GM12878 (cell line): ENCODE results near the gene ZNF764. TPM values are rescaled to one million over a fixed set of nuclear protein-coding genes. Genes with fewer than 3 reads are reported as not detected.

Experiments used
- ATAC-seq: fragments of 200-7000 bp; cut with Tn5 transposase; 3 replicates; pipeline ENCODE4 v1.9.1; 2020; ENCODE audit warnings: mild to moderate bottlenecking, moderate library complexity
- BruUV-seq: library from RNA; stranded (reverse); fragments of 400-500 nt; replicated peaks from 2 replicates; lab custom pipeline; 2021; lab: Mats Ljungman, UMichigan
- CTCF ChIA-PET: fragments of 300-600 bp; sonication (Branson Sonifier 250); formaldehyde crosslinking; extraction: SDS; loops from one replicate; lab custom pipeline; 2021; ENCODE audit warnings: inconsistent platforms; lab: Yijun Ruan, JAX
- POLR2A ChIA-PET: fragments of 350-600 bp; formaldehyde crosslinking; extraction: SDS; loops from one replicate; lab custom pipeline; 2021; ENCODE audit warnings: inconsistent platforms; lab: Charles Lee
- RAD21 ChIA-PET: fragments of 300-600 bp; sonication (Branson Sonifier 250); formaldehyde crosslinking; loops from one replicate; lab custom pipeline; 2023; ENCODE audit warnings: antibody characterized with exemption; ENCODE audit not compliant: unreplicated experiment; lab: Charles Lee
- SMC1A ChIA-PET: fragments of 300-600 bp; sonication (Branson Sonifier 250); formaldehyde crosslinking; loops from one replicate; lab custom pipeline; 2023; ENCODE audit not compliant: unreplicated experiment, uncharacterized antibody; lab: Charles Lee
- DNase-seq: peaks from one replicate; pipeline ENCODE4 v3.0.0-alpha.2; 2011; ENCODE audit warnings: low read depth, low spot score
- FAIRE-seq: peaks from 3 replicates; lab custom pipeline; 2011; peaks lifted over from hg19 to GRCh38; lab: Jason Lieb, UNC
- H2AFZ ChIP-seq: 2 replicates; pipeline ENCODE4 v1.6.0; 2011; ENCODE audit warnings: low read depth, low read length, control low read depth; ENCODE audit not compliant: control insufficient read depth
- H3K27ac ChIP-seq: 2 replicates; pipeline ENCODE4 v1.5.1; 2011; ENCODE audit warnings: control low read depth; ENCODE audit not compliant: control insufficient read depth, insufficient read depth
- H3K27me3 ChIP-seq, 2 experiments: replicated peaks in 1 of 2; 2 replicates each; pipeline versions ENCODE4 v1.6.0 to v1.6.1; 2011; ENCODE audit warnings: low read length in 1 of 2; ENCODE audit not compliant: control insufficient read depth in 2 of 2, insufficient read depth in 2 of 2
- H3K36me3 ChIP-seq, 2 experiments: 2 replicates each; pipeline ENCODE4 v1.5.1; 2011; ENCODE audit warnings: low read length in 1 of 2; ENCODE audit not compliant: control insufficient read depth in 2 of 2, insufficient read depth in 2 of 2
- H3K4me1 ChIP-seq: 2 replicates; pipeline ENCODE4 v1.6.1; 2011; ENCODE audit warnings: mild to moderate bottlenecking, low read length, moderate library complexity, mixed read lengths; ENCODE audit not compliant: control insufficient read depth, insufficient read depth
- H3K4me2 ChIP-seq: 2 replicates; pipeline ENCODE4 v1.6.0; 2011; ENCODE audit warnings: control low read depth; ENCODE audit not compliant: control insufficient read depth, insufficient read depth
- H3K4me3 ChIP-seq: fragments of 200-600 bp; sonication (generic); 2 replicates; pipeline ENCODE4 v1.5.1; 2016
- H3K79me2 ChIP-seq: 2 replicates; pipeline ENCODE4 v1.6.0; 2011; ENCODE audit warnings: low read length; ENCODE audit not compliant: control insufficient read depth, insufficient read depth
- H3K9ac ChIP-seq: 2 replicates; pipeline ENCODE4 v1.8.0; 2011; ENCODE audit warnings: low read length, control low read depth, mixed read lengths; ENCODE audit not compliant: control insufficient read depth, insufficient read depth
- H3K9me3 ChIP-seq: replicated peaks from 3 replicates; pipeline ENCODE4 v1.5.1; 2011; ENCODE audit warnings: mild to moderate bottlenecking, low read length; ENCODE audit not compliant: control insufficient read depth, insufficient read depth
- H4K20me1 ChIP-seq: 2 replicates; pipeline ENCODE4 v1.6.0; 2011; ENCODE audit not compliant: control insufficient read depth, insufficient read depth
- BHLHE40 ChIP-seq, 2 experiments: fragments of 450-650 bp in 1 of 2; IDR thresholded peaks; 2 replicates each; pipeline ENCODE4 v1.6.1; 2011 to 2017; ENCODE audit warnings: low read depth in 2 of 2, borderline replicate concordance in 1 of 2, improper control_type of control experiment in 1 of 2, low read length in 1 of 2, mild to moderate bottlenecking in 1 of 2
- BMI1 ChIP-seq: fragments of 450-650 bp; IDR thresholded peaks from 2 replicates; pipeline ENCODE4 v1.6.1; 2016; ENCODE audit warnings: mild to moderate bottlenecking, moderate library complexity, borderline replicate concordance
- FOXM1 ChIP-seq: IDR thresholded peaks from 2 replicates; pipeline ENCODE4 v1.6.1; 2012; ENCODE audit warnings: low read depth, mild to moderate bottlenecking, inconsistent platforms, low read length, moderate library complexity
- GATAD2B ChIP-seq: fragments of 450-650 bp; conservative IDR thresholded peaks from 2 replicates; pipeline ENCODE4 v1.6.1; 2017; ENCODE audit warnings: low read depth, mild to moderate bottlenecking, moderate library complexity
- PML ChIP-seq: IDR thresholded peaks from 2 replicates; pipeline ENCODE4 v1.6.1; 2012; ENCODE audit warnings: low read length, inconsistent platforms
- RB1 ChIP-seq: fragments of 450-650 bp; formaldehyde crosslinking; IDR thresholded peaks from 2 replicates; pipeline ENCODE4 v1.6.1; 2017; ENCODE audit warnings: mild to moderate bottlenecking, borderline replicate concordance
- TARDBP ChIP-seq: IDR thresholded peaks from 2 replicates; pipeline ENCODE4 v1.6.1; 2016; ENCODE audit warnings: borderline replicate concordance
- ZNF384 ChIP-seq: IDR thresholded peaks from 2 replicates; pipeline ENCODE4 v1.6.1; 2012; ENCODE audit warnings: low read depth, mild to moderate bottlenecking, low read length, improper control_type of control experiment, borderline replicate concordance
- ZNF687 ChIP-seq: fragments of 450-650 bp; IDR thresholded peaks from 2 replicates; pipeline ENCODE4 v1.6.1; 2017; ENCODE audit warnings: mild to moderate bottlenecking, moderate library complexity
- WGBS: methylation state at CpG from one replicate; pipeline ENCODE4 v1.1.6; 2016; ENCODE audit warnings: low lambda C conversion rate; ENCODE audit not compliant: insufficient replicate concordance, insufficient coverage; ENCODE audit errors: missing lambda C conversion rate; 5-methylcytosine and 5-hydroxymethylcytosine counted together
- in situ Hi-C: fragments of 300-500 bp; cut with MboI; formaldehyde crosslinking; loops from 9 replicates; pipeline ENCODE4 v1.14.3; 2018; ENCODE audit warnings: mixed read lengths
- intact Hi-C: fragments of 100-400 bp; cut with micrococcal nuclease; formaldehyde crosslinking; loops from one replicate; pipeline ENCODE4 v1.14.2; 2022; ENCODE audit not compliant: unreplicated experiment
- polyA plus RNA-seq, 11 experiments: library from polyadenylated mRNA; depleted of rRNA in 4 of 11; unstranded in 6 of 11; stranded (reverse) in 5 of 11; fragments of >200 nt; fragmentation: Nextera tagmentation in 4 of 11; fragmentation: Illumina TruSeq in 1 of 11; extraction: Ambion mirVana in 4 of 11; extraction: Trizol in 1 of 11; gene quantifications; 1 replicate in 1 of 11; 2 replicates in 10 of 11; pipeline versions ENCODE4 v1.2.1 to v1.2.3, GENCODE V29; 2011 to 2016; ENCODE audit warnings: inconsistent platforms in 2 of 11, missing spikeins in 2 of 11, low read depth in 1 of 11
- total RNA-seq, 4 experiments: library from RNA; depleted of rRNA in 3 of 4; stranded (reverse); fragments of >200 nt in 3 of 4; fragmentation: Illumina TruSeq in 1 of 4; extraction: Trizol in 1 of 4; gene quantifications; 2 replicates each; pipeline versions ENCODE4 v1.2.1 to v1.2.3, GENCODE V29; 2013 to 2021
- TF ChIP-seq, protein P1 (sequence below): fragments of 450-650 bp; IDR thresholded peaks from 2 replicates; pipeline ENCODE4 v1.6.1; 2018; ENCODE audit warnings: mild to moderate bottlenecking, low read depth, moderate library complexity; ENCODE audit not compliant: partially characterized antibody

Gene ZNF764
- total and polyA plus RNA-seq, 10 of the 15 experiments (the other 5 are each of a cell fraction or from before 2014, with no cell fraction given) = 0.61 to 11.9 (median 3.8) TPM

GRCh38 chr16:30603945-30604315 lies 45.8 kb upstream of the ZNF764 start:
- Histone ChIP-seq H3K4me2 (no peak overlapping the region), H3K27me3 (no peaks in the 10 kb centered on the region), H3K4me1 (peaks cover 4% of the 10 kb centered on the region), H3K27ac (no peak overlapping the region), H3K36me3 (peaks cover 11 to 14% of the 10 kb centered on the region in 2 experiments; a peak in 3 of 4 replicates), H4K20me1 (no peaks in the 10 kb centered on the region), H3K9me3 (no peaks in the 10 kb centered on the region), H2AFZ (no peak overlapping the region), H3K79me2 (peaks cover 3% of the 10 kb centered on the region), H3K9ac (no peak overlapping the region)
- FAIRE-seq = no peak
- in situ Hi-C loops = no loop called here
- intact Hi-C loops = no loop called here
- POLR2A ChIA-PET = interaction anchor here (0.6 kb wide), 1 partner anchor 306 kb away, joined by 3 read pairs; no protein-coding TSS in a partner anchor
- BruUV-seq = no TSS peak
- DNase-seq = no peak
- TF ChIP-seq, protein P1, sequence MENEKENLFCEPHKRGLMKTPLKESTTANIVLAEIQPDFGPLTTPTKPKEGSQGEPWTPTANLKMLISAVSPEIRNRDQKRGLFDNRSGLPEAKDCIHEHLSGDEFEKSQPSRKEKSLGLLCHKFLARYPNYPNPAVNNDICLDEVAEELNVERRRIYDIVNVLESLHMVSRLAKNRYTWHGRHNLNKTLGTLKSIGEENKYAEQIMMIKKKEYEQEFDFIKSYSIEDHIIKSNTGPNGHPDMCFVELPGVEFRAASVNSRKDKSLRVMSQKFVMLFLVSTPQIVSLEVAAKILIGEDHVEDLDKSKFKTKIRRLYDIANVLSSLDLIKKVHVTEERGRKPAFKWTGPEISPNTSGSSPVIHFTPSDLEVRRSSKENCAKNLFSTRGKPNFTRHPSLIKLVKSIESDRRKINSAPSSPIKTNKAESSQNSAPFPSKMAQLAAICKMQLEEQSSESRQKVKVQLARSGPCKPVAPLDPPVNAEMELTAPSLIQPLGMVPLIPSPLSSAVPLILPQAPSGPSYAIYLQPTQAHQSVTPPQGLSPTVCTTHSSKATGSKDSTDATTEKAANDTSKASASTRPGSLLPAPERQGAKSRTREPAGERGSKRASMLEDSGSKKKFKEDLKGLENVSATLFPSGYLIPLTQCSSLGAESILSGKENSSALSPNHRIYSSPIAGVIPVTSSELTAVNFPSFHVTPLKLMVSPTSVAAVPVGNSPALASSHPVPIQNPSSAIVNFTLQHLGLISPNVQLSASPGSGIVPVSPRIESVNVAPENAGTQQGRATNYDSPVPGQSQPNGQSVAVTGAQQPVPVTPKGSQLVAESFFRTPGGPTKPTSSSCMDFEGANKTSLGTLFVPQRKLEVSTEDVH = no peak
- TF ChIP-seq GATAD2B (no peak), PML (no peak), ZNF687 (no peak), ZNF384 (no peak), BHLHE40 (IDR thresholded peaks at IDR 0.05; ENCODE audit: borderline replicate concordance in 1 of 2, low read depth in 2 of 2, low read length in 1 of 2) (no peak), BMI1 (no peak), FOXM1 (no peak), TARDBP (no peak), RB1 (no peak)
- TF ChIP-seq, all 136 proteins: peak for 0
- CTCF ChIA-PET = interaction anchor here (0.8 to 2.3 kb wide), 3 partner anchors 12 to 89 kb away, joined by 3 to 9 read pairs (median 3); no protein-coding TSS in a partner anchor
- no peak for ATAC-seq
- SMC1A ChIA-PET = no interaction called here
- RAD21 ChIA-PET = no interaction called here
- no peak overlapping the region for H3K4me3 ChIP-seq
- WGBS = 86% methylated on average over 7 of the region's 7 CpGs
